GM19023 (cell line): Measurements from ENCODE around the gene SAMD4B.
"Not testable (repeated sequence)": the region's sequence is repeated elsewhere in the genome, so short reads cannot be mapped to it uniquely, and the experiment has no call there.

Source experiments
- ATAC-seq: cut with Tn5 transposase; IDR thresholded peaks from one replicate; pipeline ENCODE4 v1.9.1; 2021; ENCODE audit warnings: mild to moderate bottlenecking, moderate library complexity; ENCODE audit not compliant: unreplicated experiment

The SAMD4B gene

DNA sequence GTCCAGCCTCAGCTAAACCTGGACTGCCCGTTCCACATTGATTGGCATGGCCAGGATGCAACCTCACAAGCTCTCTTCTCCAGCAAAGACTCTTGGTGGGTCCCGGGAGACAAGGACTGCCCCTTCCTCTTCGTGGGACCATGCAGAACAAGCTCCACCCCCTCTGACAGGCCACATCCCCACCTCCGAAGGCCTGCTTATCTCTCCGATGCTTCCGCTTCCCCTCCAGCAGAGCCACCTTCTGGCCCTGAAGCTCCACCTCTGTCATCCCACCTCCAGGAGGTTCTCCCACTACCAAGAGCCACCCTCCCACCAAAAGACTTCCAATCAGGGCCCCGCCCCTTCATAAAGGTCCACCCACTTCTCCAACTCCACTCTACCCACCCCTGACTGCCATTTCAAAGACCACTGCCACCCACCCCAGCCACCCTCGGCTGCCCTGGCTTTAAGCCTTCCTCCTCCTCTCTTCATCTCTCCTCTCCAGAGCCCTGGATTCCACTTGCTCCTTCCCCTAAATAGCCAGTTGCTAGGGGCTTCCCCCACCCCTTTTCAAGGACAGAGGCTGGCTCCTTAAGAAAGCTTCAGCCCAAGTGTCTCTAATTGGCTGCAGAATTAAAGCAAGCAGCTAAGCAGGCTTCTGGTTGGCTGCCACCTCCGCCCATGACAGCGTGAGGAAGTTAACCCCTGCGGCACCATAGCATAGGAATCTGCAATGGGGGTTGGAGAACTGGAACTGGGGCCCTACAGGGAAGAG, 31.5 kb upstream of the SAMD4B start:
- no peak for ATAC-seq

DNA sequence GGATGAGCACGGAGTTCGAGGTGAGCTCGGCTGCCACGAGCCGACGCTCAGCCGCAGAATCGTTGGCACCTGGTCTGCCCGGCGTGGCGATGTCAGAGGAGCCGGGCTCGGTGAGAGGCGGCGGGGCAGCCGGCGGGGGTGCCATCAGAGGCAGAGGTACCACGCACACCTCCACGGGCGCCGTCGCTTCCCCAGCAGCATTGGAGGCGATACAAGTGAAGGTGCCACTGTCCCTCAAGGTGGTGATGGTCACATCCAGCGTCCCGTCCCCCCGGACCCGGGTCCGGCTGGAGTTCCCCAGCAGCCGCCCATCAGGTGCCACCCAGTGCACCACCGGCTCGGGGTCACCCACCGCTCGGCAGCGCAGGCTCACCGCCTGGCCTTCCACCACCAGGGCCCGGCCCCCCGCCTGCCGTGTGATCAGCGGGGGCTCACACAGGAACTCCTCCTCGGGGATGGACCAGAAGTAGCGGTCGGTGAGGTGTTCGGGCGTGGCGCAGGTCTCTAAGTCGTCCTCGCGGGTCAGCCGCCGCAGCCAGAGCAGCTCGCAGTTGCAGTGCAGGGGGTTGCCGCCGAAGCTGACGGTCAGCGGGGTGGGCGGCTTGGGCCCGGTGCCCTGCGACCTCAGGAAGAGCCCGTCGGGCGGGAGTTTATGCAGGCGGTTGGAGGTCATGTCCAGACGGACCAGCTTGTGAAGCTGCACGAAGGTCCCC, 28.0 kb upstream of the SAMD4B start:
- ATAC-seq = no peak

DNA sequence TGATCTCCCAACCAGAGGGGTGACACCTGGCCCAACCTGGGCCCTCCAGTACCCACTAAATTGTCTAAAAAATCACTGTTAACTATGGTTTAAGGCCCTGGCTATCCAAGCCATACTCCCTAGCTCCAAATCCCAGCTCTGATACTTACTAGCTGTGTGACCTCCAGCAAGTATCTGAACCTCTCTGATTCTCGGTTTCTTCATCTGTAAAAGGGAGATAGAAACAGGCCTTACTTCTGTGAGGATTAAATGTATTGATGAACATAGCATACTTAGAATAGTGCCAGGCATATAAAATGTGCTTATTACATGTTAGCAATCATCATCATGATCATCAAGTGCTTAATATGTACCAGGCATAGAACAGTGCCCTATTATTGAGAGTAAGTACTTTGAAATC, 26.3 kb upstream of the SAMD4B start:
- ATAC-seq = no peak

DNA sequence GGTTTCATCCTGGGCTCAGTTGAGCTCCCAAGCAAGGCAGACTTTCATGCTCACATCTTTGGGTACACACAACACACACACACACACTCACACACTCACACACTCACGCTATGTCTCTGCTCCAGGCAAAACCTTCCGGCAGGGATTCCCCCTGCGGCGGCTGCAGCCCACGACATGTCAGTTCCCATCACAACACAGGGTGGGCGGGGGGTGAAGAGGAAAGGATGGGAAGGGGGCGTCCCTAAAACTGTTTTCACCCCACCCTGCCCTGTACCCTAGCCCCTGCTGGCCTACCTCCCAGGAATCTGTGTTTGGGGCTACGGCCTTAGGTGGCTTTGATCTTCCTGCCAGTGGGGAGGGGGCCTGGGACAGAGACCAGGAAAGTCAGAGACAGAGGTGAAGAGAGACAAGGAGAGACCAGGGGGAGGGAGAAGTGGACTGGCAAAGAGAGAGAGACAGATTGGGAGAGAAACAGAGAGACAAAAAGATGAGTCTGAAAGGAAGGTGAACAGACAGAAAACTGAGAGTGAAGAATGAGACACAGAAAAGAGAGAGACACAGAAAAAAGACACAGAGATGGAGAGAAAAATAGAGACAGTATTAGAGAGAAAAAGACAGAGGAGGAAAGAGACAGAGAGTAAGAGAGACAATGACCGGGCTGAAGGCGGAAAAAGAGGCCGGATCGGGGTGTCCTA, 25.4 kb upstream of the SAMD4B start:
- no peak for ATAC-seq

DNA sequence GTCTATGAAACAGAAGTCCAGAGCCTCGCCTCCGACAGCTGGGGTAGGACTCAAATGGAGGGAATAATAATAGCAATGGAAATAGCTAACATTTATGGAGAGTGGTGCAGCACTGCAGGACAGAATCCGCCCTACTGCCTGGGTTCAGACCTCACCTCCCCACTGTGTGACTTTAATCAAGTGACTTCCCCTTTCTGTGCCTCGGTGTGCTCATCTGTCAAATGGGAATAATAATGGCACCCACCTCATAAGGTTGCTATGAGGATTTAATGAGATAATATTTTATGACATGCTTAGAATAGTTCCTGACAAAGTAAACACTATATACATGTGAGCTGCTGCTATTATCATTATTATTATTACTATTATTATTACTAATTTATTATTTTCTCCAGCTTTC, 24.7 kb upstream of the SAMD4B start:
- ATAC-seq = no peak

DNA sequence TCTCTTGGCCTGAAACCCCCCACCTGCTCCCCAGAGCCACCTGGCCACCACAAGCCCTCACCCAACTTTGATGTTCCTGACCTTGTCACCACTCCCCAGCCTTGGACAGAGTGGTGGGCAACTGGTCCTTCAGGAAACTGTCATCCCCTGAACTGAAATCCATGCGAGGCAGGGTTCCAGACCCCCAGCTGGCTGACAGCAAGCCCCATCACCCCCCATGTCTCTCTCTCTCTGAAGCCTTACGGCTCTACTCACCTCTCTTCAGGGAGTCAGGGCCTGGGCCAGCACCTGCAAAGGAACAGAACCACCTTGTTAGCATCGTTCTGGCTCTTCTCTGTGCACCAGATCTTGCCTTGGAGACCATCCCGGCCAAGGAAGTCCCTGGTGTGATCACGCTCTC, 24.1 kb upstream of the SAMD4B start:
- ATAC-seq = no peak

DNA sequence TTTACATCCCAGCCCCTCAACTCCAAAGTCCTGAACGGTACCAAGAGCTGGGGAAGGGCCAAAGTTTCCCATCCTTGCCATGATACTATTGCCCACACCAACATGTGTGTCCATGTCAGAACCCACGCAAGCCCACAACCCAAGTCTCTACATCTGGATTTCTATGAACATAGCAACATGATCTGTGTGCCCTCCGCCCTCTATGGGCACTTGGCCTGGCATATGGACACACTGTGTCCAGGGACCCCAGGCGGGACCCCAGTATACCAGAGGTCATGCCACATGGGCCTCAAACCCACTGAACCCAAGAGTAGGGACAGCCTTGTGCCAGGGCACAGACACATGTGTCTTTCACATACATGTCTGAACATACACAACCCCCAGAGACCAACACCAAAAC, 23.5 kb upstream of the SAMD4B start:
- no peak for ATAC-seq

DNA sequence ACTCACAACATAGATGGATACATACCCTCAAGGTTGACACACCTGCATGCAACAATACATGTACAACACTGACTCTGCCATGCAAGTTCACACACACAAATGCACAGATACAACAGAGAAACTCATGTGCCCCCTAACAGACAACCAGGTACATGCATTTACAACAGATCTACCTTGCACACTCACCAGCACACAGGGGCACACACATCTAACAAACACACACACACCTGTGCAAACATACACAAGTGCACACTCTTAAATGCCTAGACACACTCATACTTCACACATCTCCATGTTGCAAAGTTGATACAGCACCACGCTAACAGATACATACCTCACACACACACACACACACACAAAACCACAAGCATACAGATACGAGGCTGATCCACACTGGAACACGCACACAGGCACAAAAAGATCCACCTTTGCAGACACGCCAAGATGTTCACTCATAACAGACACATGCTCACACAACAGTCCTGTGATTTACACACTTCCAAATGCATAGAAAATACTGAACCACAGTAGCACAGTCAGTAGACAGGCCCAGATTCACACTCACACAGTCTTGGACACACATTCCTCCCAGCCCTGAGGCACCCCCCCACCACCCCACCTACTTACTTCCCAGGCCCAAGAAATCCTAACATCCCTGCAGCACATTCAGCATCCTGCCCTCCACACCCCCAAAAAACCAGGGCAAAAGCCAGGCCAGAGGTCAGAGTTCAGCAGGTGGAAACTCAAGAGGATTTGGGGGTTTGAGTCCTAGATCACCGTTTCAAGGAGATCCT, 22.9 kb upstream of the SAMD4B start:
- ATAC-seq = no peak

DNA sequence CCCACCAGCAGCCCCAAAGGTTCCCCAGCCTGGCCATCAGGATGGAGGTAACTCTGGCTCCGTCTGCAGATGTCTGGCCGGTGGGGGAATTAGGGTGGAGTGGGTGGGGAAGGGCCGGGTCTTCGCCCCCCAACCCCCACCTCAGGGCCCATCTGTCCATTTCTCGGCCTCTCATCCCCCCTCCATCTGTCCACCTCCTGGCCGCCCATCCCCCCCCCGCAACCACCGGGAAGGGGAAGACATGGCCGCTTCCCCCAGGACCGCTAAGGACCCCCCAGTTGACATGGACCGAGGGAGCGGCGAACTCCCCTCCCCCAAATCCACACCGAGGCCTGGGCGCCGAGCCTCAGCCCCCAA, 22.4 kb upstream of the SAMD4B start:
- ATAC-seq = no peak

DNA sequence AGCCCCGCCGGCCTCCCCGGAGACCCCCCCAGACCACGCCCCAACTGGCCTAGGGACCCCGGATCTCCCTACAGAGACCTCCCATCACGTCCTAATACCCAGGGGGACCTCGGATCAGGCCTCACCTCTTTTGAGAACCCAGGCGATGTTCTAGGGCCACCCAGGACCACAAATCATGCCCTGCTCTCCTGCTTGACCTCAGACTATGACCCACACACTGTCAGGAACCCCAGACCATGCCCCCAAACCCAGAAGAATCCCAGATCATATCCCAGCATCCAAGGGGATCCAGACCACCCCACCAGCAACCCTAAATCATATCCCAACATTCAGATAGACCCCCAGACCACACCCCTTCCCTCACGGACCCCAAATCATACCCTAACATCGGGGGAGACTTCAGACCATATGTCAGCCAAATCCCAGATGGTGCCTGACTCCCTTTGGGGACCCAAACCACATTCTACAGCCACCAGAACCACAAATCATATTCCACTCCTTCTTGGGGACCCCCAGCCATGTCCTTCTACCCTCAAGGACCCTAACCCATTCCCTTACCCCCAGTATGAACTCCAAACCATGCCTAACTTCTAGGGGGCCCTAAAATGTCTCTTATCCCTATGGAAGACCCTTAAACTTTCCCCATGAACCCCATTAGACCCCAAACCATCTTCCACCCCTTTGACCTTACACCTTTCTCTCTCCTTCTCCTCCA, 20.9 kb upstream of the SAMD4B start:
- ATAC-seq = no peak

DNA sequence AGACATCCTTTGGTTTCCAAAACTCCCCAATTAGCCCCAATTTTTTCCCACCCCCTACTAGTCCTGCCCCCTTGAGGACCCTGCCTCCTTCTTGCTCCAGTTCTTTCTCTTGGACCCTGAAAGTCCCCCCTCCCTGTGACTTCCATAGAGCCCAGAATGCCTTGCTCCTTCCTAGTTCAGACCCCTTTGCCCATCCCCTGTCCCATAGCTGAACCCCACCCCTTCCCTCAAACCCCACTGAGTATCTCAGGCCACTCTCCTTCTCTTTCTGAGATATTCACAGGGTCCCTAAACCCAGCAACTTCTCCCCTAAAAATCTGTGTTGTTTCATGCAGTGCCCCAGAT, 20.4 kb upstream of the SAMD4B start:
- no peak for ATAC-seq

DNA sequence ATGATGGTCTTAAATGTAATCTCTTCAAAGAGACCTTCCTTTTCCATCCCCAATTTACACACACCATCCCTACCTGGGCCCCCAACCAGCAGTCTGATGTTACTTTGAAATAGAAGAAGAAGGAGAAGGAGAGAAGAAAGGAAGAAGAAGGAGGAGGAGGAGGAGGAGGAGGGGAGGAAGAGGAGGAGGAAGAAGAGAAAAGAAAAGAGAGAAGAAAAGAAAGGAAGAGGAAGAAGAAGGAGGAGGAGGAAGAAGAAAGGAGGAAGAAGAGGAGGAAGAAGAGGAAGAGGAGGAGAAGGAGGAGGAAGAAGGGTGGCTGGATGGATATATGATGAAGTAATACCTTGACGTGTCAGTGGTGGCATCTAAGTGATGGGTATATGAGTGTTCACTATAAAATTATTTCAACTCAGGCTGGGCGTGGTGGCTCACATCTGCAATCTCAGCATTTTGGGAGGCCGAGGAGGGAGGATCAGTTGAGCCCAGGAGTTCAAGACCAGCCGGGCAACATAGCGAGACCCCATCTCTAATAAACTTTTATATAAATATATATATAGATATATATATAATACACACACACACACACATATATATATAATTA, 17.9 kb upstream of the SAMD4B start:
- ATAC-seq = no peak

DNA sequence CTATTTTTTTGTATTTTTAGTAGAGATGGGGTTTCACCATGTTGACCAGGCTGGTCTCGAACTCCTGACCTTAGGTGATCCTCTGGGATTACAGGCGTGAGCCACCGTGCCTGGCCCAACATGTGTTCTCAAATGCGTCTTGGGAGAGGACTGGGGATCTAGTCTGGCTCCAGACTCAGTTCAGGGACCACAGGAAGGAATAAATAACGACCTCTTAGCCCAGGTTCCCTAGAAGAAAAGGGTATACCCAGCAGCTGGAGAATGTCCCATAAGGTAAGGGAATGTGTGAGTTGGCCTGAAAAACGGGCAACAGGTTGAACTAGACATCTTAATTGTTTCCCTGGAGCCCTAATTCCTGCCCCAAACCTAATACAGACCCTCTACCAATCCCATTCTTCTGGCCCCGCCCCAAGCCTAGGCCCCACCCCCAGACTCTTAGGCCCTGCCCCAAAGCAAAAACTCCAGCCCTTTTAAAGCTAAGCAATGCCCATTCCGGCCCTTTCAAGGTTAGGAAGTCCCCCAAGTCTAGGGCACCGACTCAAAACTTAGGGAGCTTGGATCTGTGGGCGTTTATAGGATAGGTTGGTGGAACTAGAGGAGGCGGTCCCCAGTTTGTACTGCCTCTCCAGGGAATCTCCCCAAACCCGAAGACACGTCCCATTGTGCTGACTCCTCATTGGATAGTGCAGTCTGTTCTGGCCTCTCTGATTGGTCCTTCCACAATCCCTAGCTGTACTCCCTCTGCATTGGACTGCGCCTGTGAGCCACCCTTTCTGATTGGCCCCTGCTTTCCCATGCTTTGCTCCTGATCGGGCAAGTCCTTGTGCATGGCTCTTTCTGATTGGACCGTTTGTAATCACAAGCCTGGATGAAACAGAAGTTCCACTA, 16.2 kb upstream of the SAMD4B start:
- ATAC-seq = no peak

DNA sequence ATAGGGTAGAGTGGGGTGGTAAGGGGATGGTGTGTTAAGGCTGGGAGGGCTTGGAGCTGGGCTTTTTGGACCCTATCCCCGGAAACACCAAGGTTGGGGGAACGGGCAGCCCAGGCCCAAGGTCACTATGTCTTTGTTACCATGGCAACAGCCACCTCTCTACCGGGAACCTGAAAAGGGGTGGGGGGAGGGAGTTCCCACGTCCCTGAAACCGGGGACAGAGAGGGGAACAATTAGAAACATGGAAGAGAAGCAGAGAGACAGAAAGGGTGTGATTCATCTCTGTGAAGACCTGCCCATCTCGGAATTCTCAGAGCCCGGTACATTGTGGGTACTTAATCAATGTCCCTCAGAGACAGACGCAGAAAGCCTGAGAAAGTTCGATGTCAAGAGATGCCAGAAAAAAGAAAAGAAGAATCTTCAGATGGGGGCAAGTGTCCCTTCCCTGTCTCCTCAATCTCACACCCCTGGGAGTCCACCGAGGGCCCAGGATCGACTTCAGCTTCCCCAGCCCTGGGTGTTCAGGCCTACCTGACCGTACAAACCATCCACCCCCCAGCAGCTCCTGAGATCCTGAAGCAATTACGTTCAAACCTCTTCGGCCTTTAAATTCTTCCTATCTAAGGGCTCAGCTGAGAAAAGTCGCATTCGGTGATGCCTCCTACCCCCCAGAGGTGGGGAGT, 14.7 kb upstream of the SAMD4B start:
- ATAC-seq = no peak

DNA sequence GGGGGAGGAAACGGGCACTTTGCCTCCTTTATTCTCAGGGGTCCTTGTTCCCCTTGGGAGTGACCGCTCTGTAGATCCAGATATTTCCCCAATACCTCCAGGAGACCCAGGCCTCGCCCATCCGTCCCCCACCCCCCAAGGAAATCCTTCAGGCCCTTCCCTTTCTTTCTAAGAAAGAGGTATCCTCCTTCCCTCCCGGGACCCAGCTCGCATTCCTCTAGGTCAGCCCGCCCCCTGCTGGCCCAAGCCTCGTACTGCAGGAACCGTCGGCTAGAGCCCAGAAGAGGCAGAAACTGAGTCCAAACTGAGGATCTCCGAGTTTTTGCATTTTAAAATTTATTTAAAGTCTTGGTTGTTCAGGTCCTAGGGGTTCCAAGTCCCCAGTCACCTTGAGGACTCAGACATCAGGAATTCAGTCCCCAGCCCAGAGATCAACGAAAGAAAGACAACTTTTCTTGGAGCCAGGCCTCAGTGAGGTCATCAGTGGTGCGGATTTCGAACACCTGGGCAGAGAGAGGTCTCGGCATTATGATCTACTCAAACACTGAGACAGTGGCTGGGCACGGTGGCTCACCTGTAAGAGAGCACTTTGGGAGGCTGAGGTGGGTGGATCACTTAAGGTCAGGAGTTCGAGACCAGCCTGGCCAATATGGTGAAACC, 14.0 kb upstream of the SAMD4B start:
- ATAC-seq = no peak

DNA sequence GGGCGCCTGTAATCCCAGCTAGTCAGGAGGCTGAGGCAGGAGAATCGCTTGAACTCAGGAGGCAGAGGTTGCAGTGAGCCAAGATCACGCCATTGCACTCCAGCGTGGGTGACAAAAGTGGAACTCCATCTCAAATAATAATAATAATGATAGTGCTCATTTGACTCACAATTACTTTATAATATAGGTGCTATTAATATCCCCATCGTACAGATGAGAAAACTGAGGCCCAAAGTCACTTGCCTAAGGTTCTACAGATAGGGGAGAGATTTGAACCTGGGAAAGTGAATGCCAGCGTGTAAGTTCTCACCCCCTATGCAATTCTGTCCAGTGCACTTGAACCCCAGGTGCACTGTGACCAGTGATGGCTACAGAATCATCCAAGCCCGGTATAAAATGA, 12.3 kb upstream of the SAMD4B start:
- ATAC-seq = no peak

DNA sequence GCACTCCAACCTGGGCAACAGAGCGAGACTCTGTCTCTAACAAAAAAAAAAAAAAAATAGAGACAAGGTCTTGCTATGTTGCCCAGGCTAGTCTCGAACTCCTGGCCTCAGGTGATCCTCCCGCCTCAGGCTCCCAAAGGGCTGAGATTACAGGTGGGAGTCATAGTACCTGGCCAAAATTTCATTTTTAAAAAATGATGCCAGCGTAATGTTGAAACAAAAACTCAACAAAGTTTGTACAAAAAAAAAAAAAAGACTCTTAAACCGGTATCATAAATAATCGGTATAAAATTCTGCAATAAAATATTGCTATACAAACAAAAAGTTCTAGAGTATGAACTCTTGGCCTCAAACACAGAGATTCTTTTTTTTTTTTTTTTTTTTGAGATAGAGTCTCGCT, 9.9 kb upstream of the SAMD4B start:
- no peak for ATAC-seq

DNA sequence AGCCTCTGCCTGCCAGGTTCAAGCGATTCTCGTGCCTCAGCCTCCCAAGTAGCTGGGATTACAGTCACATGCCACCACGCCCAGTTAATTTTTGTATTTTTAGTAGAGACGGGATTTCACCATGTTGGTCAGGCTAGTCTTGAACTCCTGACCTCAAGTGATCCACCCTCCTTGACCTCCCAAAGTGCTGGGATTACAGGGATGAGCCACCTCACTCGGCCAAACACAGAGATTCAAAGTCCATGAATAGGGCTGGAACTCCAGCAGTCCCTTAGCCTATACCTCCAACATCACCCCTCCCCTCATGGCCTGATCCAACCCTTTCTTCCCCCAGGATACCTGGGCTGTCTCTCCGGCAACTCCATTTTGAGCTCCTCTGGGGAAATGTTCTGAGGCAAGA, 9.5 kb upstream of the SAMD4B start:
- ATAC-seq = not testable (repeated sequence)
